Measurements from ENCODE around the gene PAX5.

DNA sequence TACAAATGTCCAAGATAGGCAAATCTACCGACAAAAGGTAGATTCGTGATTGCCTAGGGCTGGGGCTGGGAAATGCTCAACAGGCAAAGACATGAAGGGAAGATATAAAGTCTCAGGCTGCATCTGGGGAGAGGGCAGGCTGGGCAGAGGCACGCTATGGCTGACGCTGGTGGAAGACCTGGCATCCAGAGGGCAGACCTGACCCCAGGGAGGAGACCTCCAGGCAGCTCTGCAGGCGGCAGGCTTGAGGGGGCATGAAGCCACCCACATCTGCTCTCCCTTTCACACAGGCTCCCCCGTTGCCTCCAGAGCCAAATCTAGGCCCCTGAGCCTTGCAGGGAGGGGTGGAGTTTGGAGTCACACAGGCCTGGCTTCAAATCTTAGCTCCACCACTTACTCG, 145.5 kb downstream of the PAX5 start:
- TF ChIP-seq POLR2A (IDR thresholded peaks at IDR 0.05; ENCODE audit: low read length) (no peak), GATA1 (IDR thresholded peaks at IDR 0.05; ENCODE audit: low read depth, low read length) (no peak)
